Cardiac muscle cell (in vitro differentiated cells and primary cell): ENCODE data around the gene HEYL. TPM values are rescaled to one million over a fixed set of nuclear protein-coding genes. Genes with fewer than 3 reads are reported as not detected.

Experiments used
- DNase-seq, 2 donors: peaks; one replicate each; pipeline versions ENCODE4 v3.0.0 to v3.0.0-alpha.2; 2010 to 2017; ENCODE audit warnings: low read depth in 1 of 2, low spot score in 1 of 2
- H3K27ac ChIP-seq: fragments of 200-600 bp; sonication (generic); 2 replicates; pipeline ENCODE4 v1.5.1; 2016
- H3K27me3 ChIP-seq: fragments of 200-600 bp; sonication (generic); 2 replicates; pipeline ENCODE4 v1.6.0; 2016; ENCODE audit warnings: control low read depth
- H3K36me3 ChIP-seq: fragments of 200-600 bp; sonication (generic); 2 replicates; pipeline ENCODE4 v1.5.1; 2016; ENCODE audit warnings: control low read depth
- H3K4me1 ChIP-seq: fragments of 200-600 bp; sonication (generic); 2 replicates; pipeline ENCODE4 v1.8.1; 2017; ENCODE audit warnings: low read depth, mild to moderate bottlenecking, mixed run types
- H3K4me3 ChIP-seq: fragments of 200-600 bp; sonication (generic); 2 replicates; pipeline ENCODE4 v1.5.1; 2016; ENCODE audit warnings: mild to moderate bottlenecking
- H3K9me3 ChIP-seq: fragments of 200-600 bp; sonication (generic); 2 replicates; pipeline ENCODE4 v1.5.1; 2017; ENCODE audit warnings: low read depth, mild to moderate bottlenecking, control low read depth
- polyA plus RNA-seq: library from polyadenylated mRNA; unstranded; fragments of >200 nt; fragmentation: Nextera tagmentation; extraction: Ambion mirVana; gene quantifications from 2 replicates; pipeline ENCODE4 v1.2.1, GENCODE V29; 2016
- total RNA-seq: library from RNA; depleted of rRNA; stranded (reverse); fragments of >200 nt; gene quantifications from 2 replicates; pipeline ENCODE4 v1.2.3, GENCODE V29; 2016
- TF ChIP-seq, protein P1 (sequence below): IDR thresholded peaks from 2 replicates; pipeline ENCODE4 v1.5.1; 2012; ENCODE audit warnings: low read depth, mild to moderate bottlenecking, low read length

The HEYL gene
- total and polyA plus RNA-seq, 2 experiments from 2014 or later = 0.71 to 1.0 TPM

GRCh38 chr1:39668894-39669293 is 29.5 kb upstream of the HEYL start:
- Histone ChIP-seq H3K9me3 (no peaks in the 10 kb centered on the region), H3K27me3 (peaks cover 91% of the 10 kb centered on the region), H3K27ac (no peak overlapping the region), H3K4me3 (no peak overlapping the region), H3K36me3 (no peaks in the 10 kb centered on the region), H3K4me1 (no peaks in the 10 kb centered on the region)
- TF ChIP-seq, protein P1, sequence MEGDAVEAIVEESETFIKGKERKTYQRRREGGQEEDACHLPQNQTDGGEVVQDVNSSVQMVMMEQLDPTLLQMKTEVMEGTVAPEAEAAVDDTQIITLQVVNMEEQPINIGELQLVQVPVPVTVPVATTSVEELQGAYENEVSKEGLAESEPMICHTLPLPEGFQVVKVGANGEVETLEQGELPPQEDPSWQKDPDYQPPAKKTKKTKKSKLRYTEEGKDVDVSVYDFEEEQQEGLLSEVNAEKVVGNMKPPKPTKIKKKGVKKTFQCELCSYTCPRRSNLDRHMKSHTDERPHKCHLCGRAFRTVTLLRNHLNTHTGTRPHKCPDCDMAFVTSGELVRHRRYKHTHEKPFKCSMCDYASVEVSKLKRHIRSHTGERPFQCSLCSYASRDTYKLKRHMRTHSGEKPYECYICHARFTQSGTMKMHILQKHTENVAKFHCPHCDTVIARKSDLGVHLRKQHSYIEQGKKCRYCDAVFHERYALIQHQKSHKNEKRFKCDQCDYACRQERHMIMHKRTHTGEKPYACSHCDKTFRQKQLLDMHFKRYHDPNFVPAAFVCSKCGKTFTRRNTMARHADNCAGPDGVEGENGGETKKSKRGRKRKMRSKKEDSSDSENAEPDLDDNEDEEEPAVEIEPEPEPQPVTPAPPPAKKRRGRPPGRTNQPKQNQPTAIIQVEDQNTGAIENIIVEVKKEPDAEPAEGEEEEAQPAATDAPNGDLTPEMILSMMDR = no peak
- no peak for DNase-seq

GRCh38 chr1:39668111-39668510 is 28.7 kb upstream of the HEYL start:
- TF ChIP-seq, protein P1 = no peak
- no peak overlapping the region for H3K4me3 ChIP-seq
- H3K36me3 ChIP-seq = no peaks in the 10 kb centered on the region
- no peak overlapping the region for H3K27ac ChIP-seq
- H3K9me3 ChIP-seq = no peaks in the 10 kb centered on the region
- no peaks in the 10 kb centered on the region for H3K4me1 ChIP-seq
- no peak for DNase-seq
- H3K27me3 ChIP-seq = peaks cover 85% of the 10 kb centered on the region

- H3K4me3 ChIP-seq = no peak overlapping the region
- TF ChIP-seq, protein P1 = no peak
- H3K27ac ChIP-seq = no peak overlapping the region
- no peaks in the 10 kb centered on the region for H3K4me1 ChIP-seq
- no peaks in the 10 kb centered on the region for H3K36me3 ChIP-seq
- no peaks in the 10 kb centered on the region for H3K9me3 ChIP-seq
- no peak for DNase-seq
- H3K27me3 ChIP-seq = peaks cover 85% of the 10 kb centered on the region
These were observed 27.3 kb upstream of the HEYL start for GRCh38 chr1:39666772-39667171.

DNA sequence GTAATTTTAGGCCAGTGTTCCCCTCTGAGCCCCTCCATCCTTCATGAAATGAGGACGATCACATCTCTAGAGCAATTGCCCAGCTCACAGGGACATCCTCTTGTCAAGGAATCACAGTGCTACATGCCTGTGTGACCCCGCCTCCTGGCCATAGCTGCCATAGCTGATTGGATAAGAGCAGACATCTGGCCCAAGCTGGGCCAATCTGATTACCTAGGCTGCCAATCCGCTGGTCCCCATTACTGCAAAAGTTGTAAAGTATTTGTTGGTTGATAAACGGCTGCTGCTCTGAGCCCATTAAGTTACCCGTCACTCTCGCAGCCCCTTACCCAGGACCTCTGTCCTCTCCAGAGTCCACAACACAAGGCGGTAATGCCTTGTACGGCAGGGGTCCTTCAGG is 24.1 kb upstream of the HEYL start:
- Histone ChIP-seq H3K4me3 (no peak overlapping the region), H3K36me3 (no peaks in the 10 kb centered on the region), H3K27me3 (peaks cover 84% of the 10 kb centered on the region), H3K27ac (no peak overlapping the region), H3K4me1 (no peaks in the 10 kb centered on the region), H3K9me3 (no peaks in the 10 kb centered on the region)
- TF ChIP-seq, protein P1 = no peak
- DNase-seq = no peak

GRCh38 chr1:39662861-39663260 is 23.4 kb upstream of the HEYL start:
- H3K27me3 ChIP-seq = peaks cover 79% of the 10 kb centered on the region
- TF ChIP-seq, protein P1 = no peak
- no peaks in the 10 kb centered on the region for H3K4me1 ChIP-seq
- DNase-seq = no peak
- no peaks in the 10 kb centered on the region for H3K9me3 ChIP-seq
- no peak overlapping the region for H3K27ac ChIP-seq
- H3K36me3 ChIP-seq = no peaks in the 10 kb centered on the region
- H3K4me3 ChIP-seq = no peak overlapping the region

GRCh38 chr1:39659538-39659937 is 20.1 kb upstream of the HEYL start:
- no peak overlapping the region for H3K27ac ChIP-seq
- H3K9me3 ChIP-seq = no peaks in the 10 kb centered on the region
- no peaks in the 10 kb centered on the region for H3K4me1 ChIP-seq
- TF ChIP-seq, protein P1 = no peak
- no peak overlapping the region for H3K4me3 ChIP-seq
- no peaks in the 10 kb centered on the region for H3K36me3 ChIP-seq
- peaks cover 77% of the 10 kb centered on the region for H3K27me3 ChIP-seq
- DNase-seq = no peak
